Calu3 (cell line): ENCODE results near the gene PACS2. TPM values are rescaled to one million over a fixed set of nuclear protein-coding genes. Genes with fewer than 3 reads are reported as not detected.

Experiments
- BruUV-seq: library from RNA; stranded (reverse); fragments of 400-500 nt; replicated peaks from 2 replicates; lab custom pipeline; 2021; lab: Mats Ljungman, UMichigan
- CTCF ChIA-PET: fragments of 300-600 bp; sonication (Branson Sonifier 250); formaldehyde crosslinking; loops from one replicate; lab custom pipeline; 2022; ENCODE audit warnings: antibody characterized with exemption; lab: Charles Lee
- DNase-seq: peaks from one replicate; pipeline ENCODE4 v3.0.0; 2022
- H3K27ac Mint-ChIP-seq: one replicate; pipeline ENCODE4 v1.8.0; 2022; ENCODE audit warnings: mixed read lengths; ENCODE audit not compliant: unreplicated experiment
- H3K27me3 Mint-ChIP-seq: one replicate; pipeline ENCODE4 v1.8.0; 2022; ENCODE audit warnings: mixed read lengths; ENCODE audit not compliant: unreplicated experiment
- H3K36me3 Mint-ChIP-seq: one replicate; pipeline ENCODE4 v1.8.0; 2022; ENCODE audit warnings: mild to moderate bottlenecking, moderate library complexity, mixed read lengths; ENCODE audit not compliant: insufficient read depth, unreplicated experiment
- H3K4me1 Mint-ChIP-seq: one replicate; pipeline ENCODE4 v1.8.0; 2022; ENCODE audit warnings: mild to moderate bottlenecking, low read depth, mixed read lengths; ENCODE audit not compliant: unreplicated experiment
- H3K4me3 Mint-ChIP-seq: one replicate; pipeline ENCODE4 v1.8.0; 2022; ENCODE audit warnings: mild to moderate bottlenecking, low read depth, moderate library complexity, mixed read lengths; ENCODE audit not compliant: unreplicated experiment
- H3K9me3 Mint-ChIP-seq: one replicate; pipeline ENCODE4 v1.8.0; 2022; ENCODE audit warnings: low read depth, mixed read lengths; ENCODE audit not compliant: unreplicated experiment
- intact Hi-C: fragments of 100-400 bp; cut with micrococcal nuclease; formaldehyde crosslinking; loops from one replicate; pipeline ENCODE4 v1.10.0; 2022; ENCODE audit not compliant: unreplicated experiment
- total RNA-seq: library from RNA; stranded (reverse); gene quantifications from 2 replicates; pipeline ENCODE4 v1.2.3, GENCODE V29; 2022
- TF ChIP-seq, protein P1 (sequence below): fragments of 200-600 bp; IDR thresholded peaks from one replicate; pipeline ENCODE4 v1.8.0; 2022; ENCODE audit warnings: antibody characterized with exemption; ENCODE audit not compliant: unreplicated experiment

PACS2 gene
- total RNA-seq, 1 experiment from 2014 or later: 77.3 TPM

DNA sequence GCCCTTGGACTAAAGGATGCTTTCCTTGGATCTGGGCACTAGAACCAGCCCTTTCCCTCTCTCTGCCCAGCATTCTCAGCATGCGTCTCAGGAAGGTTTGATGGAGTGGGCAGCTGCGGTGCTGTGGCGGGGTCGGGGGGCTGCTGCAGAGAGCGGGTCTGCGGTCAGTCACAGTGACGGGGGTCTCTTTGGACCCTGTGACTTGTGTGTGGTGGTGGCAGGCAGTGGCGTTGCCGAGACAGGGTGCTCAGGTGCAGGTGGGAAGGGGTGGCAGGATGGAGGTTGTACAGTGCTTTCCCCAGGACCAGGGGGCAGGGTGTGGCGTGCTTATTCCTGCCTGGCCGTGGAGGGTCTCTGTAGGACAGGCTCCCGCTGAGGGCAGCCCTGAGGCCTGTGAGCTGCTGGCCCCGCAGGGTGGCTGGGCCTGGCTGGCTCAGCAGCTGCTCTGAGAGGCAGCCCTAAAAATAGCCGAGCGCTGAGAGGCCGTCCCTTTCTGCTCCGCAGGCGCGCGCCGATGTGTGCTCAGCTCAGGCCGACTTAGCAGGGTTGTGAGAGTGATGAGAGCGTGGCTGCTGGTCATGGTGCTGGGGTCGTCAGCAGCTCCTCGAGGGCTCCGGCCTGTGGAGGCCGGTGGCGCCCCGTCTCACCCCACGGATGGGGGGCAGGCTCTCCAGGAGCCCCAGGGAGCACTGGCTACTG lies 9.7 kb downstream of the PACS2 start:
- Mint-ChIP-seq H3K4me1 (peaks cover 9% of the 10 kb centered on the region), H3K27me3 (no peaks in the 10 kb centered on the region), H3K27ac (no peak overlapping the region), H3K9me3 (no peaks in the 10 kb centered on the region), H3K4me3 (no peak overlapping the region), H3K36me3 (peaks cover 4% of the 10 kb centered on the region)
- TF ChIP-seq, protein P1, sequence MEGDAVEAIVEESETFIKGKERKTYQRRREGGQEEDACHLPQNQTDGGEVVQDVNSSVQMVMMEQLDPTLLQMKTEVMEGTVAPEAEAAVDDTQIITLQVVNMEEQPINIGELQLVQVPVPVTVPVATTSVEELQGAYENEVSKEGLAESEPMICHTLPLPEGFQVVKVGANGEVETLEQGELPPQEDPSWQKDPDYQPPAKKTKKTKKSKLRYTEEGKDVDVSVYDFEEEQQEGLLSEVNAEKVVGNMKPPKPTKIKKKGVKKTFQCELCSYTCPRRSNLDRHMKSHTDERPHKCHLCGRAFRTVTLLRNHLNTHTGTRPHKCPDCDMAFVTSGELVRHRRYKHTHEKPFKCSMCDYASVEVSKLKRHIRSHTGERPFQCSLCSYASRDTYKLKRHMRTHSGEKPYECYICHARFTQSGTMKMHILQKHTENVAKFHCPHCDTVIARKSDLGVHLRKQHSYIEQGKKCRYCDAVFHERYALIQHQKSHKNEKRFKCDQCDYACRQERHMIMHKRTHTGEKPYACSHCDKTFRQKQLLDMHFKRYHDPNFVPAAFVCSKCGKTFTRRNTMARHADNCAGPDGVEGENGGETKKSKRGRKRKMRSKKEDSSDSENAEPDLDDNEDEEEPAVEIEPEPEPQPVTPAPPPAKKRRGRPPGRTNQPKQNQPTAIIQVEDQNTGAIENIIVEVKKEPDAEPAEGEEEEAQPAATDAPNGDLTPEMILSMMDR: no peak
- intact Hi-C loops: no loop called here
- no TSS peak for BruUV-seq
- DNase-seq: no peak
- CTCF ChIA-PET: no interaction called here

DNA sequence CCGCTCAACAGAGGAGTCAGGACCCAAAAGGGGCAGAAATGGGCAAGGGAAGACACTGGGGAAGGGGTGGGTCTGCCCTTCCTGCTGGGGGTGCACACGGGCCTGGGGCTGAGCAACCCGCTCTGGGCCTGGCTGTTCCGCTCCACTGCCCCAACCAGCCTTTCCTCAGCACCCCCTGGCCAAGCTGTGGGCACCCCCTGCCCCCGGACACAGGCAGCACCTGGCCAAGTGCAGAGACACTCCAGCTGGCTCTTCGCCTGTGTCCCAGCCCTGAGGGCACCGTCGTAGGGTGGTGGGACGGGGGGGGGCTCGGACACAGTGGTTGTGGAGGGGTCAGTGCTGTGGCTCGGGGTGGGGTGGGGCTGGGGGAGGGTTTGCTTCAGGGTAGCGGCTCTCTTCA lies 10.3 kb downstream of the PACS2 start:
- peaks cover 9% of the 10 kb centered on the region for H3K4me1 Mint-ChIP-seq
- H3K4me3 Mint-ChIP-seq: no peak overlapping the region
- TF ChIP-seq, protein P1: no peak
- H3K27me3 Mint-ChIP-seq: no peaks in the 10 kb centered on the region
- DNase-seq: no peak
- no peaks in the 10 kb centered on the region for H3K9me3 Mint-ChIP-seq
- CTCF ChIA-PET: no interaction called here
- peaks cover 4% of the 10 kb centered on the region for H3K36me3 Mint-ChIP-seq
- intact Hi-C loops: no loop called here
- no TSS peak for BruUV-seq
- H3K27ac Mint-ChIP-seq: no peak overlapping the region

DNA sequence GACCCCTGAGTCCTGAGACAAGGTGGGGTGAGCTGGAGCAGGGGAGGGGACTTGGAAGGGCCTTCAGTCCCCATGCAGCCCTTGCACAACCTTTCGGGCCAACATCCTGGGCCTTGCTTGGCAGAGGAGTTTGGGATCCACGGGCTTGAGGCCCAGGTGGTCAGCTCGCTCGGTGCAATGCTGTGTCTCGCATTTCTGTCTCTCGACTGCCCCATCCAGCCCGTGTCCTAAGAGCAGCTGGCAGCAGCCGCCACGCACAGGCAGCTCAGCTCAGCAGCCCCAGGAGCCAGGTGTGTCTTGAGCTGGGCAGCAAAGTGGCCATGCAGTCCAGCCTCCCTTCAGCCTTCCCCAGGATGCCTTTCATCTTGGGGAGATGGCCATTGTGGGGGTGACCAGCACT lies 10.8 kb downstream of the PACS2 start:
- Mint-ChIP-seq H3K27ac (no peak overlapping the region), H3K4me3 (no peak overlapping the region), H3K9me3 (no peaks in the 10 kb centered on the region), H3K27me3 (no peaks in the 10 kb centered on the region), H3K4me1 (peaks cover 9% of the 10 kb centered on the region), H3K36me3 (peaks cover 4% of the 10 kb centered on the region)
- intact Hi-C loops: no loop called here
- no peak for DNase-seq
- TF ChIP-seq, protein P1: no peak
- CTCF ChIA-PET: no interaction called here
- no TSS peak for BruUV-seq

DNA sequence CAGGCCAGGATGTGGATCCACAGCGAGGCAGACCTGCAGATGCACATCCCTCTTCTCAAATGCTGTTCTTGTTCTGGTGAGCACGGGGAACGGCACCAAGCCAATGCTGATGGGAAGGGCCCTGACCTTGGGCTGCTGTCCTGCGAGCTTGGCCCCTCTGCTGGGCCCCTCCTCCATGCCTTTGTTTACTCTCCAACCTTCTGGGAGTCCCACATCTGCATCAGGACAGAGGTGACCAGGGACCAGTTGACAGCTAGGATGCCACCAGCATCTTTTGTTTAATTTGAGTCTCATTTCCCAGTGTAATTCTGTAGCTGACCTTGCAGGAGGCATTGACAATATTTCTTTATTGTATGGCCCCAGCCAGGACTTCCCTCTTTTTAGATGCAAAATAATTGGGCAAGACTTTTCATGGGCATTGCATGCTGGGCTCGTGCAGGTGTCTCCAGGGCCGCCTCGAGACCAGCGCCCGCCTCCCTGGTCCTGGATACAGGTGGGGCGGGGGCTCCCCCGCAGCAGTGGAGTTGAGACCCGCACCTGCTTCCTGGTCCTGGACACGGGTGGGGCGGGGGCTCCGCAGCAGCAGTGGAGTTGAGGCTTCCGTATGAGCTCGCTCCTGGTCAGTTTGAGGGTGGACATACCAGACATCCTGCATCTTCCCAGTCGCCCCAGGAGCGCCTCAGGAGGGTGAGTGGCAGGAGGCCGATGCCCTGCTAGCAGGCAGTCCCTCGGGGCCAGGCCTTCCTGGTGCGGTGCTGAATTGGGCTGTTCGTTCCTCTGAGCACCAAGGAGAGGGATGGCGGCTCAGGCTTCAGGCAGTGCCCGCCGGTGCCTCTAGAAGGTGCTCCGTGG lies 11.4 kb downstream of the PACS2 start:
- CTCF ChIA-PET: no interaction called here
- no peak for DNase-seq
- BruUV-seq: no TSS peak
- H3K27ac Mint-ChIP-seq: no peak overlapping the region
- H3K4me1 Mint-ChIP-seq: peaks cover 9% of the 10 kb centered on the region
- H3K9me3 Mint-ChIP-seq: no peaks in the 10 kb centered on the region
- TF ChIP-seq, protein P1: no peak
- H3K4me3 Mint-ChIP-seq: no peak overlapping the region
- intact Hi-C loops: no loop called here
- H3K36me3 Mint-ChIP-seq: peaks cover 10% of the 10 kb centered on the region
- H3K27me3 Mint-ChIP-seq: no peaks in the 10 kb centered on the region
